Tibial nerve (tissue), 4 donors: ENCODE results near the gene RHOH.

ENCODE experiments used
- CTCF ChIP-seq, 5 experiments: fragments of 200-600 bp in 3 of 5; fragments of 450-650 bp in 2 of 5; sonication (generic) in 3 of 5; IDR thresholded peaks; one replicate each; pipeline ENCODE4 v1.5.1; 2016 to 2019; ENCODE audit warnings: antibody characterized with exemption in 5 of 5, mild to moderate bottlenecking in 3 of 5, moderate library complexity in 2 of 5
- EP300 ChIP-seq, 2 donors: sonication (generic); formaldehyde crosslinking; IDR thresholded peaks; one replicate each; pipeline ENCODE4 v1.6.1; 2017; ENCODE audit warnings: antibody characterized with exemption in 2 of 2, mild to moderate bottlenecking in 1 of 2
- POLR2A ChIP-seq, 2 donors: fragments of 450-650 bp; IDR thresholded peaks; one replicate each; pipeline ENCODE4 v1.6.1; 2017; ENCODE audit warnings: antibody characterized with exemption in 2 of 2, mild to moderate bottlenecking in 2 of 2, moderate library complexity in 2 of 2

GRCh38 chr4:40224432-40224831 lies 27.6 kb downstream of the RHOH start:
- TF ChIP-seq CTCF (IDR thresholded peaks at IDR 0.05) (no peak), EP300 (IDR thresholded peaks at IDR 0.05) (no peak), POLR2A (IDR thresholded peaks at IDR 0.05) (no peak)
